HG03342 (cell line): Measurements from ENCODE around the gene CD109.
A peak's percentile ranks its signal among the peaks of the same experiment; 100 is the strongest.
"Not testable (repeated sequence)": the region's sequence is repeated elsewhere in the genome, so short reads cannot be mapped to it uniquely, and the experiment has no call there.

ENCODE experiments used
- ATAC-seq: cut with Tn5 transposase; IDR thresholded peaks from one replicate; pipeline ENCODE4 v1.9.1; 2021; ENCODE audit warnings: mild to moderate bottlenecking, moderate library complexity; ENCODE audit not compliant: unreplicated experiment

The CD109 gene

DNA sequence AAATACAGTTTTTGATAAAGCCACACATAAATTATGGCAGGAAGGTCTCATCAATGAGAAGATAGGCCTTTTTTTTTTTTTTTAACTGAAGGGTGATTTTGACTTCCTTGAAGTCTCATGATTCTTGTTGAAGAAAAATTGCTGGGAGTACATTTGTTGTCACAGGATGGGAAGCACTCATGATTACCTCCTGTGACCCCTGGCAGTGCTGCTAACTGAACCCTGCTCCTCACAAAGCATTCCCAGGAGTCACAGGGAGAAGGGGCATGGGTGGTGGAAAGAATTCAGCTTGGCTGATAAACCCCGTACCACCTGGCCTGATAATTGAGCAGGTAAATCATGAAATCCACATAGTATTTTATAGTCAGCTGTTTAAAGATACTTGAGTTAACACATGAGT is 86.9 kb downstream of the CD109 start:
- ATAC-seq = no peak

DNA sequence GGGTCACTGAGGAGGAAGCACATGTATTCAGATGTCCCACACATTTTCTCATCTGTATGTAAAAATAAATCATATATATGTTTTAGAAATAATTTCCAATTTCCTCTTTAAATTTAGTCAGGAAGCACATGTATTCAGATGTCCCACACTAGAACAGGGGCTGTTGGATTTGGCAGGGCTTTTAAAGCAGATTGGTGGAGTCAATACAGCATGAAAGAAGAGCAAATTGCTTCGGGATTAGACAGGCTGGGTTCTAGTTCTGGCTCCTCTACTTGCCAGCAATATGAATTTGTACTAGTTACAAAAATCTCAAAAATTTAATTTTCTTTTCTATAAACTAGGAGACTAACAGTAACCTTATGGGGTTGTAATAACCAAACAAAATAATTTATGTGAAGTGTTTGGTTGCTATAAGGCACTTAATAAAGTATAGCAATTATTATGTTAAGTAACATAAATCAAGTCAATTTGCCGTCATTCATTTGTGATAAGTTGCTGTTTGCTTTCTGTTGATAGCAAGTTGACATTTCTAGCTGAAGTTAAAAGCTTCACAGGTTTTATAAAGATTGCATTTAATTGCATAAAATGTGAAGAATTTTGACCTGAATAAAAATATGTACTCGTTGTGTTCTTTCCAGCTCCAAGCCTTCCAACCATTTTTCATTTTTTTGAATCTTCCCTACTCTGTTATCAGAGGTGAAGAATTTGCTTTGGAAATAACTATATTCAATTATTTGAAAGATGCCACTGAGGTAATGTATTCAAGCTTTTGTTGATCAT is 88.9 kb downstream of the CD109 start:
- no peak for ATAC-seq

DNA sequence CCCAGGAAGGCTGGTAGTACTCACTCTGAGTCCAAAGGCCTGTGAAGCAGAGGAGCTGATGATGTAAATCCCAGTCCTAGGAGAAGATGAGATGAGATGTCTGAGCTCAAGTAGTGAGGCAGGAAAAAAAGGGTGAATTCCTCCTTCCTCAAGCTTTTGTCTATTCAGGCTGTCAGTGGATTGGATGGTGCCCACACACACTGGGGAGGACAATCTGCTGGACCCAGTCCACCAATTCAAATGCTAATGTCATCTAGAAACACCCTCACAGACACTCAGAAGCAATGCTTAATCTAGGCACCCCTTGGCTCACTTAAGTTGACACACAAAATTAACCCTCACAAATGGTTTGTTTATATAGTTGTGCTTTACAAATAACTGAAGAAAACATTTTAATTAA is 94.6 kb downstream of the CD109 start:
- no peak for ATAC-seq

DNA sequence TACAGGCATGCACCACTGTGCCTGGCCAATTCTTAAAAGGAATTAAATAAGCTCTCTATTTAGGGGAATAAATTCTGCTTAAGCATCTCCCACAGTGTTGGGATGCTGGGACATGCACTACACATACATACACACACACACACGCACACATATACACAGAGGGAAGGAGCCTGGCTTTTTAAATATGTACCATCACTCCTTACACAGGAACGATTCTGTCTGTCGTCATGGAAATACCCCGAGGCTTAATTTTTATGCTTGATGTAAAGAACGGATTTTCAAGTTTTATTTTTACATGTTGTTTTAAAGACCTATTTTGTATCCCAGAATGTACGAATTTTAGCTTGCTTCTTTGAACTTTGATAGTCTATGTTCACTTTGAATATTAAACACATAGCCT is 95.3 kb downstream of the CD109 start:
- ATAC-seq = no peak

DNA sequence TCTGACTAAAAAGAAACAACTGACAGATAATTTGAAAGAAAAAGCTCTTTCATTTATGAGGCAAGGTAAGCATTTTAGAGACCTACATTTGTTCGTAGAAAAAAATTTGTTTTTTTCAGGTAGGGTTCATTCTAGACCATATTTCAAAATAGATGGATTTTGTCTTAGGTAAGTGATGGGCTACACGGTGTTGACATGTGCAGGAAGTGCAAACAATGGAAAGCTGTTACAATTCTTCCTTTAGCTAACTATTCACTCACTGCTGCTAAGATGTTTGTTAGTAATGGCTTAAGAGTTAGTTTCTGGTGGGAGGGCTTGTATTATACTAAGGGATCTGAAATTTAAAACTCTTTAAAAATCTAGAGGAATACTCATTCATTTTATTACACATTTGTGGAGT is 96.7 kb downstream of the CD109 start:
- no peak for ATAC-seq

DNA sequence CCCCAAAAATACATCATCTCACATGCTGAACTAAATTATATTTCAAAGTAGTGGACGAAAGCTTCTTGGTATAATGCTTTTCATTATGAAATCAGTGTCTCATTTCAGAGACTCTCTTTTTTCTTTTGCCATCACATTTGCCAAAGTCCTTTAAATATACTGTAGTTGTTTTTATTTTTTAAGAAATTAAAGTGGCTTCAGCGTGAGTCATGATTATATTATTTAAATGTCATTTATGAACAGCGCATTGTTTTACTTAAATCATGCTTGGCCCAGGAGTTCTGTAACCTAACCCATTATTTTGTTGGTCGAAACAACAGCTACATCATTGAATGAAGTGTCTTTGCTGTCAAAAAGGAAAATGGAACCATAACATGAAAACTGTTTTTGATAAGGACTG is 100.9 kb downstream of the CD109 start:
- no peak for ATAC-seq

DNA sequence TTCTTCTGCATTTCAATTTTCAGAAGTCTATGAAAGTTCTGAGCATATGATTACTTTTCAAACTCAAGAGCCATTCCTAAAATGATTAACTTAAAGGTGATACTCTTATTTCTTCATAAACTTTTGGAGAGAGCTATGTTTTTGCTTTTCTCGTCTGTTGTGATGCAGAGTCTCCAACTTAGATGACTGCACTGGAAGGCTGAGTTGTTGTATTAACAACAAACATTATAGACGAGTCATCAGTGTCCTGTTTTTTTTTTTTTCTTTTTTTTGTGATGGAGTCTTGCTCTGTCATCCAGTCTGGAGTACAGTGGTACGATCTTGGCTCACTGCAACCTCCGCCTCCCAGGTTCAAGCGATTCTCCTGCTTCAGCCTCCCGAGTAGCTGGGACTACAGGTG is 101.9 kb downstream of the CD109 start:
- ATAC-seq = no peak

DNA sequence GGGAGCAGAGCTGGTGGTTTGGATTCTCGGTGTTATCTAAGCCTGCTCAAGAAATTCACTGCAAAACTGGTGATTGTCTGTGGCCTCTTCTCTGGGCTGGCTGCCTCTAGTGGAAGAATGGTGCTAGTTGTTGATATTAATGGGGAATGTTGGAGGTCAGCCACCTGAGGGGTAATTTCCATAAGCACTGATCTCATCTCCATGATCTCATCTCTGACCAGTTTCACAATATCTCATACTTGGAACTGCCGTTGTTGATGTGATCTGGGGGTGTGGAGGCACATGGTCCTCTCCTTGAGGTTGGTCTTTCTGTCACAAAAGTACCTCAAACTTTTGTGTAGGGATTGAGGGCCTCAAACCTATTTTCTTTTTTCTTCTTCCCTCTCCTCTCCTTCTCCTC is 102.6 kb downstream of the CD109 start:
- ATAC-seq = peak; percentile 89

DNA sequence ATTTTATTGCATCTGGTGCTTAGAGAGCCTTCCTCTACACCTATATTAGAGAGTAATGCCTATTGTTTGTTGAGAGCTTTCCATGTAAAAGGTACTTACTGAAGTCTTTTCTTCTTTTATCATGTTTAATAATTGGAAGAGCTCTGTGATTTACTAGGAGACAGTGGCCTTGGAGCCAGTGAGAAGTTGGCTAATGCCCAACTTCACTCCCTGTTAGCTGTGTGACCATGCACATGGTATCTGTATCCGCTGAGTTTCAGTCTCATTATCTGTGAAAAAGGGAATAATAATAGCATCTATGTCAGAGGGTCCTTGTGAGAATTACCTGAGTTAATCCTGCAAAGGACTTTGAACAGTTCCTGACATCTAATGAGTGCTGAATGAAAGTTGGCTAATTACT is 105.0 kb downstream of the CD109 start:
- ATAC-seq = no peak

DNA sequence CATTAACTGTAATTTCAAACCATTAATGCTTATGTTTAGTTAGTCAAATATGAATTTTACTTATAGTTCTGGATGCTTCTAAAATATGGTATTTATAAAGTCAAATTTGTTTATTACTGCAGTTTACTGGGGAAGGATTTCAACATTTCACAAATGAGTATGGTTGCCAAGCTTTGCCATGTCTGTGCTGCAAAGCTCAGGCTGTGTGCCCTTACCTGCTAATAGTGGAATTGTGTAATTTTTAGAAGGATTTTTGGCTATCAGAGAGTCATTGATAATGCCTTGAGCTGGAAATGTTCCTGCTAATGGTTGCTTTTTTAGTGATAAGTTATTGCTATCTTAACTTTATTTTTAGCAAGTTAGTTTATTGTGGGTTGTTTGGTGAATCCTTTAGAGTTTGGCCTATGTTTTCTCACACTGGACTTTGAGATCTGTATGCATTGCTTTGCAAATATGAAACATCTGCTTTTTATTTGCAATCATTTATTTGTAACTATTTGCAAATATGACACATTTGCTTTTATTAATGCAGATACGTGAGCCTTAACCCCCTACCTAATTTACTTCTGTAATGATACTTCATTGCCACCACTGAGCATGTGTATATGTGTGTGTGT is 105.8 kb downstream of the CD109 start:
- no peak for ATAC-seq

DNA sequence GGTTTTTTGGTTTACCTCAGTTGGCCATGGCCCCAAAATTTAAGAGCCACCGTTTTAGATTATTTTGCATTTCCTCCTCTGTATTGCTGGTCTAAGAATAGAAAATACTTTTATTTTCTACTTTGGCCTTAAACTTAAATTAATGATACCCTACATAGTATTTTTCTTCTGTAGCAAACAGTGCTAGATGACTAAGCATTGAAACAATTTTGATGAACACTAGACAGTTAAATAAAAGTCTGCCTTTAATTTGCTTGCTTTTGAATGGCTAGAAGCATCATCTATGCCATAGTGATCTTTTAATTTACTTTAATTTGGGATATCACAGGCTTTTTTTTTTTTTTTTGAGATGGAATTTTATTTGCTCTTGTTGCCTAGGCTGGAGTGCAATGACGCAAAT is 106.4 kb downstream of the CD109 start:
- no peak for ATAC-seq

DNA sequence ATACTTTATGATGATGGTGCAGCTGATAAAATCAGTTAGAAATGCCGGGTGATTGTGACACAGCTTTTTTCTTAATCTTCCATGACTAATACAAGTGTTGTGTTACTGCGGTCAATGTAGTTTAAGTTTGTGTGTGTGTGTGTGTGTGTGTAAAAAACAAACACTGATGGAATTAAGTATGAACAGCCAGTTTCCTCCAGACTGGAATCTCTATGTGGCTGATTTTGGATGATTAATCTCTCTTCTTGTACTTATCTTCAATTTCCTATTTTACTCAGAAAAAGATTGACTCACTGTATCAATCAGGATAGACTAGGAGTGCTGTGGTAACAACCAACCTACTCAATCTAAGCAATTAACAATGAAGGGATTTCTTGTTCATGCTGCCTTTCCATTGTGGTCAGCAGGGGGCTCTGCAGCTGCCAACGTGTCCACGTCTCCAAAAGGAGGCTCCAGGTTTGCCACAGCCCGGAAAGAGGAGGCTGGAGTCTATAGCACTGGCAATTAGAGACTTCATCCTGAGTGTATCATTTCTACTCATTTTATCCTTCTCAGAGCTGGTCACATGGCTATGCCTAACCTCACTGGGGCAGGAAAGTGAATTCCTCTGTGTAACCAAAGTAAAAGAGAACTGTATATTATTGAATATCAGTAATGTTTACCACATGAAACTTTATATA is 107.7 kb downstream of the CD109 start:
- ATAC-seq = no peak

DNA sequence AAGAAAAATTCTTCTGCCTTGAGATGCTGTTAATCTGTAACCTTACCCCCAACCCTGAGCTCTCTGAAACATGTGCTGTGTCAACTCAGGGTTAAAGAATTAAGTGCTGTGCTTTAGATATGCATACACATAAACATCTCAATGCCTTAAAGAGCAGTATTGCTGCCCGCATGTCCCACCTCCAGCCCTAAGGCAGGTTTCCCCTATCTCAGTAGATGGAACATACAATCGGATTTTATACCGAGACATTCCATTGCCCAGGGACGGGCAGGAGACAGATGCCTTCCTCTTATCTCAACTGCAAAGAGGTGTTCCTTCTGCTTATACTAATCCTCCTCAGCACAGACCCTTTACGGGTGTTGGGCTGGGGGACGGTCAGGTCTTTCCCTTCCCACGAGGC is 109.2 kb downstream of the CD109 start:
- ATAC-seq = not testable (repeated sequence)

DNA sequence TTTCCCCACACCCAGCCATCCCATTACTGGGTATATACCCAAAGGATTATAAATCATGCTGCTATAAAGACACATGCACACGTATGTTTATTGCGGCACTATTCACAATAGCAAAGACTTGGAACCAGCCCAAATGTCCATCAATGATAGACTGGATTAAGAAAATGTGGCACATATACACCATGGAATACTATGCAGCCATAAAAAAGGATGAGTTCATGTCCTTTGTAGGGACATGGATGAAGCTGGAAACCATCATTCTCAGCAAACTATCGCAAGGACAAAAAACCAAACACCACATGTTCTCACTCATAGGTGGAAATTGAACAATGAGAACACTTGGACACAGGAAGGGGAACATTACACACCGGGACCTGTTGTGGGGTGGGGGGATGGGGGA is 110.0 kb downstream of the CD109 start:
- not testable (repeated sequence) for ATAC-seq

DNA sequence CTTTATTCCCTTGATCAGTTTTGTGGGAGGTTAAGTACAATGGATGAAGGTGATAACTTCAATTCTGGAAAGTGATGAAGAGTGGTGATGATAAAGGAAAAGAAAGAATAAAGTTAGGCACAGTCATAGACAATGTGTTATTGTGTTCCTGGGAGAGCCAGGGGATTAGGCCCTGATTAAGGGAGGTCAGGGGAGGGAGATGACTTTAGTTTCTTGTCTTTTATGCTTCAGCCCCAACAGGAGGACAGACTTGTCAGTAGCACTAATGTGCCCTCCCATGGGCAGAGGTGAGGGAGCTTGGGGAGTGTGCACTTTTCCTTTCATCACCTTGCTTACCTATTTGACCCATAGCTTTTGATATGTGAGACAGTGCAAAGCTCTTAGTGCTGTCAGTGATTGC is 115.7 kb downstream of the CD109 start:
- no peak for ATAC-seq

DNA sequence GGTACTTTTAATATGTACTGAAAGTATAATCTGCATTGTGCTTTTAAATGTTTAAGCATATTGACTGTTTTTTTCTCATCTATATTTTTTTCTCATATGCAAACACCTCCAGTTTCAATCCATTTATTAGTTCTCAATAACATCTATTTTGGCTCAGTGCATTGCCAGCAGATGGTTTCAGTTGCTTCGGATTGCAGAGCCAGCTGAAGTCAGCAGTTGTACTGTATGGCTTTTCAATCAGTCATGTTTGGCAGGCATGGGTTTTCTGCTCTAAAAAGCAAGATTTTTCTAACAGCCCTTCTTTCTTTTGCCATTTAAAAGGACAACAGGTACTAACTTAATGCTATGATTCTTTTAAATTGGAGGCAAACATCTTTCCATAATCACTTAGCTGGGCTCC is 121.2 kb downstream of the CD109 start:
- no peak for ATAC-seq

DNA sequence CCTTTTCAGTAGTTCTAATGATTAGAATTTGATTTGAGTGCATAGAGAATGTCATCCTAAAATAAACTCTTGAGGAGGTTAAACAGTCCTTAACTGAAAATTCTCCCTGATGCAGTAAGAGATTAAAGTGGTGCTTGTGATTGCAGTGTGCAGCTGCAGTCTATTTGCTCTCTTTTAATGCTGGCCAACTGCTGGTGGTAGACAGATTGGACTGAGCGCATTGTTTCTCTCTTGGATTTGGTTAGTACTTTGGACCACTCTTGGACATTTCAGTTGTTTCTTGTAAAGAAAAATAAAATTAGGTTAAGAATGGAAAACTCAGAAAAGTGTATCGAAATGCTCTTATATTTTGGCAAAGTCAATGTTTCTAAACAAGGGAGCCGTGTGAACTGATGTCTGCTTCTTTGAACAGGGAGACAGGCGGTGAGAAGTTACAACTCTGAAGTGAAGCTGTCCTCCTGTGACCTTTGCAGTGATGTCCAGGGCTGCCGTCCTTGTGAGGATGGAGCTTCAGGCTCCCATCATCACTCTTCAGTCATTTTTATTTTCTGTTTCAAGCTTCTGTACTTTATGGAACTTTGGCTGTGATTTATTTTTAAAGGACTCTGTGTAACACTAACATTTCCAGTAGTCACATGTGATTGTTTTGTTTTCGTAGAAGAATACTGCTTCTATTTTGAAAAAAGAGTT is 127.2 kb downstream of the CD109 start:
- ATAC-seq = no peak

DNA sequence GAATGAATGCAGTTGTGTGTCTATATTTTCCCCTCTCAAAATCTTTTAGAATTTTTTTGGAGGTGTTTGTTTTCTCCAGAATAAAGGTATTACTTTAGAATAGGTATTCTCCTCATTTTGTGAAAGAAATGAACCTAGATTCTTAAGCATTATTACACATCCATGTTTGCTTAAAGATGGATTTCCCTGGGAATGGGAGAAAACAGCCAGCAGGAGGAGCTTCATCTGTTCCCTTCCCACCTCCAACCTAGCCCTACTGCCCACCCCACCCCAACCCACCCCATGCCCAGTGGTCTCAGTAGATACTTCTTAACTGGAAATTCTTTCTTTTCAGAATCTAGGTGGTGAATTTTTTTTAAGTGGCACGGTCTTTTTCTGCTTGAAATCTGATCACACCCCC is 127.8 kb downstream of the CD109 start:
- no peak for ATAC-seq

DNA sequence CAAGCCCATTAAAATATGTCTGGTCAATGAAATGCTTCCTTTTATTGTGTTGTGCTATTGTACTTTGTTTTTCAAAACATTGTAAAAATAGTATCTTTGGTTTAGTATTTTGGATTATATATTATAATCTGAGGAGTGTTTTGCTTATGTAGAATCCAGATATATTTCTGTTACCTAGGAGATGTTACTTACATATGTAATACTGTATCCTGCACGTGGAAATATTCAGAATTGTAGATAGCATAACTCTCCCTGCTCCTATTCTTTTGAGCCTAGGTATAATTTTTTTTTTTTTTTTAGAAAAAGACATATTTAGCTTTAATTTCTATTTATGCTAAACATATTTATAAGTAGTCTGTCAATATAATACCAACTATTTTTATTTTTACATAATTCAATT is 130.6 kb downstream of the CD109 start:
- ATAC-seq = no peak

DNA sequence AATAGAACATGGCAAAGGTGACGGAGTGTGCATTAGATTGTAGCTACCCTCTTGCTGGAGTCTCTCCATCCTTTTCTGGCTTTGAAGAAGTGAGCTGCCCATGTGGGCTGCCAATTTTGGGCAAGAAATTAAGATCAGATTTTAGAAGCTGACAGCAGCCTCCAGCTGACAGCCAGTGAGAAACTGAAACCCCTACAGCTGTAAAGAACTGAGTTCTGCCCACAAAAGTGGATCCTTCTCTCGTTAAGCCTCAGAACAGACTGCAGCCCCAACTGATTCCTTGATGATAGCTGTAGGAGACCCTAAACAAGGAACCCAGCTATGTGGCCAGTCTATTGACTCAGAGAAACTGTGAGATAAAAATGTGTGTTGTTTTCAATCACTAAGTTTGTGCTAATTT is 134.1 kb downstream of the CD109 start:
- no peak for ATAC-seq

DNA sequence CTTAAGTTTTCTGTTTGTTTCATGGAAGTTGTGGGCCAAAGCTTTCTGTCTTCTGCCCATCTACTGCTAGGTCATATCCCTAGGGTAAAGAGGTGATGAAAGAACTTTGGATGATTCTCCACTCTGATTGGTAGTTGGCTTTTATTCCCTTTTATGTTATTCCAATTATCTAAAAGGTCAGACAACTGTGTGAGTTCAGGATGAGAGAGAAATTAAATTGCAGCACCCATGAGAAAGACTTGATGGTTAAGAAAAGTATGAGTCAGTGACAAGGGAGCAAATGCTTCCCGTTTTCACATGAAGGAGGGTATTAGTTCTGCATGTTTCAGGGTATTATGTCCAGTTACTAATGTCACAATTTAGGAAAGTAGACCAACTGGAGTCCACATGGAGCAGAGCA is 136.3 kb downstream of the CD109 start:
- no peak for ATAC-seq

DNA sequence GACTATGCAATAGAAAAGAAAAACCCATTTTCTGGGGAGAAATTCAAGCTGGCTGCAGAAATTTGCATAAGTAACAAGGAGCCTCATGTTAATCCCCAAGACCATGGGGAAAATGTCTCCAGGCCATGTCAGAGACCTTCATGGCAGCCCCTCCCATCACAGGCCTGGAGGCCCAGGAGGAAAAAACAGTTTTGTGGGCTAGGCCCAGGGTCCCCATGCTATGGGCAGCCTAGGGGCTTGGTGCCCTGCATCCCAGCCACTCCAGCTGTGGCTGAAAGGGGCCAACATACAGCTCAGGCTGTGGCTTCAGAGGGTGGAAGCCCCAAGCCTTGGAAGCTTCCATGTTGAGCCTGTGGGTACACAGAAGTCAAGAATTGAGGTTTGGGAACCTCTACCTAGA is 148.7 kb downstream of the CD109 start:
- not testable (repeated sequence) for ATAC-seq
